GM19035 (cell line): ENCODE measurements around the gene PSTPIP2.

Experiments
- ATAC-seq: cut with Tn5 transposase; IDR thresholded peaks from one replicate; pipeline ENCODE4 v1.9.1; 2021; ENCODE audit not compliant: unreplicated experiment

The PSTPIP2 gene

DNA sequence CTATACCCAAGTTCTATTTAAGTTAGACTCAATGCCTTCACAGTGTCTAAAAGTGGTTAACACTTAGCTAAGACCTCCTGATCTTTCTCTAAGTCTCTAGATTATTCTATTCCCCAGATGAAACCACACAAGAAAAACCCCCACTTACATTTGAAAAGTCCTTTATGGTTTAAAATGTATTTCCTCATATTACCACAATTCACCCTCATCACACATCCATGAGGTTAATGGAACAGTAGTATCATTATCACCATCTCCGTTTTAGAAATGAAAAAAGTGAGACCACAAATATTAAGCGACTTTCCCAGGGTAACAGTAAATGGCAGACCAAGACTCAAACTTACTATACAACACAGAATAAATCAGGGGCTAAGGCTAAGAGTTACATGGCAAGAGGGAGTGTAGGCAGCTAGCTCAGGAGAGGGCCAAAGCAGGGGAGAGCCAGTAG lies 133.5 kb downstream of the PSTPIP2 start:
- no peak for ATAC-seq

DNA sequence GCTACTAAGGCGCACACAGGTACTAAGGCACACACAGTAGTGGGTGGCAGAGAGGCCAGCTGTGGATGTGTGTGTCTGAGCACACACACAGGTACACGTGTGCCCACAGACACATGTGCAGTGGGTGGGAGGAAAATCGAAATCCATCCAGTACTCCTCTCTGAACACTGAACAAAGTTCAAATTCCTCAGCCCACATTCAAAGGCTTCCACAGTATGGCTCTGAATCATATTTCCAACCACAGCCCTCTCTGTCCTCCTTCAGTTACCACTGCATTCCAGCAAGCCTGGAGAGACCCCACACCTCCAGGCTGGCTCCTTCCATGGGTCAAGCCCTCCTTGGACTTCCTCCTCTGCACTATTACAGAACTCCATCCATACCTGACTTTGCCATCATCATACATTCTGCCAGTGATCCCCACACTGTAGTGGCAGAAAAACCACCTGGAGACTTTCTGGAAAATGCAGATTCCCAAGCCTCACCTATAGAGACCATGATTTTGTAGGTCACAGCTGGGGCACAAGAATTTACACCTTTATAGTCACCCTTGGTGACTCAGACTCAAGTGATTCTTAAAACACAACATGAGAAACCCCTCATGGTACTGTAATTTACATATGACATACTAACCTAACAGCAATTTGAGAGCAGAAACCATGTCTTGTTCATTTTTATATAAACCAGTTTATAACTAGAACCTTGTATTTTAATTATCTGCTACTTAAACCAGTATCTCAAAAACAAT lies 136.3 kb downstream of the PSTPIP2 start:
- no peak for ATAC-seq
